ENCODE results near the gene RPS19. TPM values are rescaled to one million over a fixed set of nuclear protein-coding genes. Genes with fewer than 3 reads are reported as not detected.

Gene RPS19
- total RNA-seq, 4 donors from 2014 or later = 595 to 1,336 (median 1,016) TPM

DNA sequence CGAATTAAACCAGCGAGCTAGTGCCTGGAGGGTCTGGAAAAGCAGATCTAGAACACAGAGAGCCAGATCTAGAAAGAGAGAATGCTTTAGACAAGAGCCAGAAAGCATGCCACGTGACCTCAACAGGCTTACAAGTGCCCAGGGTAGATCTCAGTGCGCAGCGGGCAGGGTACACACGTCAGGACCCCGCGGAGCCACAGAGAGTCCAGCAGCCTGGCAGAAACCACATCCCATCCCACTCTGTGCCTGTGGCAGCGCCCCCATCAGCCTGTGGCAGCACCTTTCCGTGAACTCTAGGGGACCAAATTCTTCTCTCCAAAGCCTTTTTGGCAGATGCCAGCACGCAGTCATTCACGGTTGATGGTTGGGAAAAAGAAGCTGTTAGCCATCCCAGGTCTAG is 28.9 kb downstream of the RPS19 start:
- Histone ChIP-seq H3K27me3 (no peaks in the 10 kb centered on the region), H3K4me3 (no peak overlapping the region), H3K4me1 (peaks cover 23 to 41% (median 31%) of the 10 kb centered on the region in 4 donors), H3K9me3 (no peaks in the 10 kb centered on the region), H3K27ac (no peak overlapping the region), H3K36me3 (peaks cover 0 to 12% (median 4%) of the 10 kb centered on the region in 4 donors)
- in situ Hi-C loops (cut with MboI; ENCODE audit: low pct_ligation_motif_present in 1 of 4, low pct_unique_long_range_greater_than_20kb in 1 of 4, low sequenced_read_pairs in 3 of 4) = no loop called here
- TF ChIP-seq POLR2AphosphoS5 (IDR thresholded peaks at IDR 0.05) (no peak), POLR2A (IDR thresholded peaks at IDR 0.05) (no peak), EP300 (IDR thresholded peaks at IDR 0.05; ENCODE audit: low read depth) (no peak)
- TF ChIP-seq, protein P1, sequence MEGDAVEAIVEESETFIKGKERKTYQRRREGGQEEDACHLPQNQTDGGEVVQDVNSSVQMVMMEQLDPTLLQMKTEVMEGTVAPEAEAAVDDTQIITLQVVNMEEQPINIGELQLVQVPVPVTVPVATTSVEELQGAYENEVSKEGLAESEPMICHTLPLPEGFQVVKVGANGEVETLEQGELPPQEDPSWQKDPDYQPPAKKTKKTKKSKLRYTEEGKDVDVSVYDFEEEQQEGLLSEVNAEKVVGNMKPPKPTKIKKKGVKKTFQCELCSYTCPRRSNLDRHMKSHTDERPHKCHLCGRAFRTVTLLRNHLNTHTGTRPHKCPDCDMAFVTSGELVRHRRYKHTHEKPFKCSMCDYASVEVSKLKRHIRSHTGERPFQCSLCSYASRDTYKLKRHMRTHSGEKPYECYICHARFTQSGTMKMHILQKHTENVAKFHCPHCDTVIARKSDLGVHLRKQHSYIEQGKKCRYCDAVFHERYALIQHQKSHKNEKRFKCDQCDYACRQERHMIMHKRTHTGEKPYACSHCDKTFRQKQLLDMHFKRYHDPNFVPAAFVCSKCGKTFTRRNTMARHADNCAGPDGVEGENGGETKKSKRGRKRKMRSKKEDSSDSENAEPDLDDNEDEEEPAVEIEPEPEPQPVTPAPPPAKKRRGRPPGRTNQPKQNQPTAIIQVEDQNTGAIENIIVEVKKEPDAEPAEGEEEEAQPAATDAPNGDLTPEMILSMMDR (IDR thresholded peaks at IDR 0.05) = no peak
- intact Hi-C loops (cut with DNase I; ENCODE audit: low total_unique reads) = no loop called here
- 95% methylated on average over 12 of the region's 12 CpGs; no CpG with 5 or more reads in 1 of the 2 donors for WGBS, 2 donors (ENCODE audit: low coverage in 1 of 2)
- DNase-seq = no peak

DNA sequence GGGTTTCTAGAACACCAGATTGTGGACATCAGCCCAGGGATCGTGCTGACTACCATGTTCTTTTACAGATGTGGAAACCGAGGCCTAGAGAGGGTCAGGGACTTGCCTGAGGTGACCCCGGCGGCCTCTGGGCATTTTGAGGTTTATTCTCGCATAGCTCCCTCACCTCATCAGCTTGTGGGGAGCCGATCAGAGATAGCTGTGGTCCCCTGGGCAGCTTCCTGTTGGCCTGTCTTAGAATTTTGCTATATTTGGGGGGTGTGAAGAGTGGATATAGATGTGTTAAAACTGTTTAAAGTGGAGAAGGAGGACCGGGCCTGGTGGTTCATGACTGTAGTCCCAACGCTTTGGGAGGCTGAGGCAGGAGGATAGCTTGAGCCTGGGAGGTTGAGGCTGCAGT is 29.8 kb downstream of the RPS19 start:
- TF ChIP-seq POLR2AphosphoS5 (IDR thresholded peaks at IDR 0.05) = no peak
- TF ChIP-seq, protein P1 (IDR thresholded peaks at IDR 0.05) = no peak
- no peak for TF ChIP-seq EP300 (IDR thresholded peaks at IDR 0.05; ENCODE audit: low read depth)
- no peak for TF ChIP-seq POLR2A (IDR thresholded peaks at IDR 0.05)
- Histone ChIP-seq H3K4me1 (peaks cover 20 to 36% (median 26%) of the 10 kb centered on the region in 4 donors), H3K9me3 (no peaks in the 10 kb centered on the region), H3K27me3 (no peaks in the 10 kb centered on the region), H3K36me3 (peaks cover 0 to 12% (median 6%) of the 10 kb centered on the region in 4 donors), H3K4me3 (no peak overlapping the region), H3K27ac (no peak overlapping the region)
- 80 to 91% methylated on average over 1 to 8 of the region's 8 CpGs for WGBS, 2 donors (ENCODE audit: low coverage in 1 of 2)
- in situ Hi-C loops (cut with MboI; ENCODE audit: low pct_ligation_motif_present in 1 of 4, low pct_unique_long_range_greater_than_20kb in 1 of 4, low sequenced_read_pairs in 3 of 4) (no loop called here), intact Hi-C loops (cut with DNase I; ENCODE audit: low total_unique reads) (no loop called here)
- DNase-seq = no peak

DNA sequence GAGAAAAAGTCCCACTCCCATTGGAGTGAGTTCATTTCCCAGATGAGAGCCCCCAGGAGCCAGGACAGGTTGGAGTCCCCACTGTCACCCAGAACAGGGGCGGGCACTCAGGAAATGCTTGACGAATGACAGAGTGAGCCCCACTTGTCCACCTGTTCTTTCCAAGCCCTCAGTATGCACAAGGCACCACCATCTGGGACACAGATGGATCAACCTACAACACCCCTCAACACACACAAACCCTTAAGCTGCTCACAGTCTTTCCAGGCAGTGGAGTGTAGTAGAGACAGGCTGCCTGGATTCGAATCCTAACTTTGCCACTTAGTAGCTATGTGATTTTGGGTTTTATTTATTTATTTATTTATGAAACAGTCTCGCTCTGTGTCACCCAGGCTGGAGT is 30.9 kb downstream of the RPS19 start:
- intact Hi-C loops (cut with DNase I; ENCODE audit: low total_unique reads) (no loop called here), in situ Hi-C loops (cut with MboI; ENCODE audit: low pct_ligation_motif_present in 1 of 4, low pct_unique_long_range_greater_than_20kb in 1 of 4, low sequenced_read_pairs in 3 of 4) (no loop called here)
- DNase-seq = no peak
- no peak overlapping the region for H3K4me3 ChIP-seq
- TF ChIP-seq POLR2A (IDR thresholded peaks at IDR 0.05) = no peak
- no peak for TF ChIP-seq POLR2AphosphoS5 (IDR thresholded peaks at IDR 0.05)
- no peak for TF ChIP-seq EP300 (IDR thresholded peaks at IDR 0.05; ENCODE audit: low read depth)
- TF ChIP-seq, protein P1 (IDR thresholded peaks at IDR 0.05) = no peak
- H3K27me3 ChIP-seq = no peaks in the 10 kb centered on the region
- H3K4me1 ChIP-seq = peaks cover 10 to 25% (median 17%) of the 10 kb centered on the region in 4 donors
- no peaks in the 10 kb centered on the region for H3K9me3 ChIP-seq
- H3K36me3 ChIP-seq = peaks cover 0 to 22% (median 10%) of the 10 kb centered on the region in 4 donors
- 92 to 95% methylated on average over 3 to 4 of the region's 4 CpGs for WGBS, 2 donors (ENCODE audit: low coverage in 1 of 2)
- no peak overlapping the region for H3K27ac ChIP-seq

DNA sequence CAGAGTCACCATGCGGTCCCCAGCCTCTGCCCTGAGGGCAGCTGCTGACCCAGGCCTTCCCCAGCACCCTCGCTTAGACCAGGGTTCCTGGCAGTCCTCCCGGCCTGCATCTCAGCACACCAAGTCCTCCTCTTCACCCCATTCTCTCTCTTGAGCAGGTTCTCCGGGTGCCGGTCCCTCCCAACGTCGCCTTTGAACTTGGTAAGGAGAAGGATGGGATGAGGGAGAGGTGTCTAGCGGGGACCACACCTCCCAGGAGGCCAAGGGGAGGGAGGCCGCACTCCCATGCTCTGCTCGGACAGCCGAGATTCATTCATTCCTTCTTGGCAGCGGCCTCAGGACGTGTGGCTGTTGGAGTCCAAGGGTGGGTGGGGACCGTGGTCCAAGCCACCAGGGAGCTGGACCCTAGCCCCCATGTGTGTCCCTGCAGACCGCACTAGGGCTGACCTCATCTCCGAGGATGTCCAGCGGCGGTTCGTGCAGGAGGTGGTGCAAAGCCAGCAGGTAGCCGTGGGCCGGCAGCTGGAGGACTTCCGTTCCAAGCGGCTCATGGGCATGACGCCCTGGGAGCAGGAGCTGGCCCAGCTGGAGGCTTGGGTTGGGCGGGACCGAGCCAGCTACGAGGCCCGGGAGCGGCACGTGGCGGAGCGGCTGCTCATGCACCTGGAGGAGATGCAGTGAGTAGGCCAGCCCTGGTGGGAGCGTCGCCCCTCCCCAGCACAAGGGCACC is 32.3 kb downstream of the RPS19 start:
- Histone ChIP-seq H3K4me3 (no peak overlapping the region), H3K27ac (no peak overlapping the region), H3K27me3 (no peaks in the 10 kb centered on the region), H3K4me1 (peaks cover 0 to 11% (median 3%) of the 10 kb centered on the region in 4 donors), H3K36me3 (peaks cover 0 to 27% (median 12%) of the 10 kb centered on the region in 4 donors), H3K9me3 (no peaks in the 10 kb centered on the region)
- in situ Hi-C loops (cut with MboI; ENCODE audit: low pct_ligation_motif_present in 1 of 4, low pct_unique_long_range_greater_than_20kb in 1 of 4, low sequenced_read_pairs in 3 of 4) (no loop called here), intact Hi-C loops (cut with DNase I; ENCODE audit: low total_unique reads) (no loop called here)
- TF ChIP-seq POLR2AphosphoS5 (IDR thresholded peaks at IDR 0.05) (no peak), POLR2A (IDR thresholded peaks at IDR 0.05) (no peak), EP300 (IDR thresholded peaks at IDR 0.05; ENCODE audit: low read depth) (no peak)
- TF ChIP-seq, protein P1 (IDR thresholded peaks at IDR 0.05) = no peak
- 91% methylated on average over 33 of the region's 34 CpGs; no CpG with 5 or more reads in 1 of the 2 donors for WGBS, 2 donors (ENCODE audit: low coverage in 1 of 2)
- DNase-seq = no peak
